Measurements from ENCODE around the gene KAZN.
A peak's percentile ranks its signal among the peaks of the same experiment; 100 is the strongest.

Gene KAZN

DNA sequence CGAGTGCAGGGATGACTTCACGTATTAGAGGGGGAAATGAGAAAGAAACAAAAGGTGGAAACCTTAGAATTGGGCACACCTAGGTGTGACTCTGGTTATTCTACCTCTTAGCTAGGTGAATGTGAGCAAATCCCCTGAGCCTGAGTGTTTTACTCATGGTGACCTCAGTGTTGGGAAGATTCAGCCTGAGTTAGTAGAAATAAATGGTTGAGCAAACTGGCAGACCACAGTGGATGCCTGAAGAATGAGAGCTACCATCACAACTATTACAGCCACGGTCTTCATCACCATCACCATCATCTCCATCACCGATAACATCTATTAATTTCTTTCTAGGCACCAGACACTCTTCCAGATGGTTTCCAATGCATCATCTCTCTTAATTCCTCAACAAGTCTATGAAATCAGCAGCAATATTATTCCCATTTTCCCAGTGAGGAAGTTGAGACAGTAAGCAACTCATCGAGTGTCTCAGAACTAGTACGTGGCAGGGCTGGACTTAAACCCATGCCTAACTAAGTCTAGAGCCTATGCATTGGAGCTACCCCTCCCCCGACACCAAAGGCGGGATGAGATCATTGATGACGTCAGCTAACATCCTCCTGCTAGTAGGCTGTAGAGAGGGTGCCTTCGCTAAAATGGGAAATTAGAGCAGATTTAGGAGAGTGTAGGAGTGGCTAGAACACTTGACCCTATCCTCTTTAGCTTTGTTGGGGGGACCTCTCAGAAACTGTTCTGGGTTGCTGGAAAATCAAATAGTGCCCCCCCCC, 7.9 kb upstream of the KAZN start:
- peak; percentile 20 for DNase-seq

DNA sequence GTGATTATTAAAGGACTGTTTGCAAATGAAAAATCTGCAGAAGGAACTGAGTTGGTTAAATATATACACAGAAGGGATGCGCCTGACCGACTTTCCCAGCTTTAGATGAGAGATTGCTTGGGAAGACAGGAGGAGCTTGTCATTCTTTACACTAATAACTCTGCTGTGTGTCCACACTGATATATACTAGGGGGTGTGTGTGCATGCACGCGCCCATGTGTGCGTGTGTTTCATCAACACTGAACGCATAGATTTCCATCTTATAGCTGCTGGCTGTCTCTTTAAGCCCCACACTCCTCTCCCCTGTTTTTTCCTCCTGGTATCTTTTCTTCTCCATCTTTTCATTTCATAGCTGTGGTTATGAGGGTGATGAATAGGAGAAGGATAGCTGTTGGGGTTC, 6.9 kb upstream of the KAZN start:
- DNase-seq: no peak

DNA sequence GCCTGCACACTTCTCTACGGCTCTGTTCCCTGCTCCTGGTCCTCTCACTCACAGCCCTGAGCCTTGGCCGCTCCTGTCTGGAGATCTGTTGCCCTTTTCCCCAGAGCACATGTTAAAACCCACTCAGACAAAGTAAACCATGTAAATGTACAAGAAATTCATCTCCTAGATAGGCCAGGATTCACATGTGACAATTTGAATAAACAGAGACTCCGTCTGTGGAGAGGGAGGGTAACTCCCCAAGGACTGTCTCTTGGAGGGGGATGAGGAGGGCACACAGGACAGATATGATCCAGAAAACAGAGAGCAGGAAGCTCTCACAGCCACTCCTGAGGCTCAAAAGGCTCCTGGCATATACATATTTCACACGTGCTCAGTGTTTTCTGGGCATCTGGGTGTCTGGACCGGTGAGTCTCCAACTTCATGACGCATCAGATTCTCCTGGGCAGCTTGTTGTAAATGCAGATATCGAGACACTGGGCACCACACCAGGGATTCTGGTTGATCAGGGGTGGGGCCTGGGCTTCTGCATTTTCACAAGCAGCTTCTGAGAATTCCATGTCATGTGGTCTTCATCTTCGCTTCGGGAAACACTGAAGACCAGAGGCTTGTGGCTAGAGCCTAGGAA, 6.4 kb upstream of the KAZN start:
- DNase-seq: no peak

DNA sequence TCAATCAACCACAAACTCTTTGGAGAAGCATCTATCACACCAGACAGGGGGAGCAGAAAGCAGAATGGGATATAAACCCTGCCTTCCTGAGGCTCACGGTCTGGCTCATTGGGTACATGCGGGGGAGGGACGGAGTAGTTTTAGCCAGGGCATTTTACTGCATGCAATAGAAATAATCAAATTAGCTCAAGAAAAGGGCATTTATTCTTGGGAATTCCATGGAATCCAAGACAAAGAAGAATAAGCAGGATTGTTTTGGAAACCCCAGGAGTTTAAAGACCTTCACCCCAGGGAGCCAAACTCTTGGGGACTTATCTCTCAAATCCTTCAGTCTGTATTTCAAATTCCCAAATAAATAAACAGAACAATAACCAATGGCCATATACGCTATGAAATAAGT, 5.2 kb upstream of the KAZN start:
- DNase-seq: no peak

DNA sequence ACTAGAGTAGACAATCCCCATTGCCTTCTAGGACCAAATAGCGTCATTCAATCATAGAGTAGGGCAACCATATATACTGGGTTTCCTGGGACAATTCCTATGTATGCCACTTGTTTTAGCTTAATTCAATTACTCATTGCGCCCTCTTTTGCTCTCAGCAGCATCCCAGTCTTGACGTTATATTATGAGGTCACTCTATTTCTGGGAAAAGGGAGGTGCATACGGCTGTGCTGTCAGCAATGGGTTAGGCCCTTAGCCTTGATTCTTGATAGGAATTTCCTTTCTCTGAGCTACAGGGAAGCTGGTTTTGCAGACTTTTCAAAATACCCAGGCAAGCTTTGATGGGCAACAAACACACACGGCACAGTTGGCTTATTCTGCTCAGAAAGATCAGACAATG, 4.4 kb upstream of the KAZN start:
- DNase-seq: no peak

DNA sequence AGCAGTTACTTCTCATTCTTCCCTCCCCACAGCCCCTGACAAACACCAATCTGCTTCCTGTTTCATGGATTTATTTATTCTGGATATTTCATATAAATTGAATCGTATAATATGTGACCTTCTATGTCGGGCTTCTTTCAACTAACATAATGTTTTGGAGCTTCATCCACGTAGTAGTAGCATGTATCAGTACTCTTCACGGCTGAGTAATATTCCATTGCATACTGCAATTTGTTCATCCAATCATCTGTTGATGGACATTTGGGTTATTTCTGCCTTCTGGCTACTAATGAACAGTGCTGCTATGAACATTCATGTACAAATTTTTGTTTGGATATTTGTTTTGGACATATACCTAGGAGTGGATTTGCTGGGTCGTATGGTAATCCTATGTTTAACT, 1.9 kb upstream of the KAZN start:
- no peak for DNase-seq

DNA sequence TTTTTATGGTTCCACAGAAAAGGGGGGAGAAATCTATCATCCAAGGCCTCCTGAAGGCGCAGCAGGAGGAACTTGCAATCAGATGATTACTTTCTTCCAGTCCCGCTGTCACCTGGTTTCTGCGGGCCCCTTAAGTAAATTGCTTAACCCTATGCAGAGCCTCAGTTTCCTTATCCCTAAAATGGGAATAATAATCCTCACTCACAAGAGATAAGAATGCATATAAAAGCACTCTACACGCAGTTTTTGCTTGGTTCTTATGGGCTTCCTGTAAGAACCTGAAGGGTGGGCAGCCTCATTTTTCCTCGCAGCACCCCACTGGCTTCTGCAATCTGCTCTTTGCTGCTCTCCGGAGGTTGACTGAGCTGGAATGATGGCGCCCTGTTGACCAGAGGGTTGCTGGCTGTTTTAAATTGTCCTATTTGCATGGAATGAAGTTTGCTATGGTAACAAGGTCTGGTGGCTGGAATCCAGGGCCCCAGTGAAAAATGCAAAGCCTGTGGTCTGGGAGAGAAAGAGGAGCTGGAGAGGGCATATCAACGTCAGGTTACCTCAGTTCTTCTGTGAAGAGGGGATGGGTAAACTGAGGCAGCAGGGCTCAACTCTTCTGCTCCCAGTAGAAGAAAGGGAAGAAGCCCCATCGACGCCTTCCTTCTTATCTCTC, 1.0 kb upstream of the KAZN start:
- peak; percentile 16 for DNase-seq

DNA sequence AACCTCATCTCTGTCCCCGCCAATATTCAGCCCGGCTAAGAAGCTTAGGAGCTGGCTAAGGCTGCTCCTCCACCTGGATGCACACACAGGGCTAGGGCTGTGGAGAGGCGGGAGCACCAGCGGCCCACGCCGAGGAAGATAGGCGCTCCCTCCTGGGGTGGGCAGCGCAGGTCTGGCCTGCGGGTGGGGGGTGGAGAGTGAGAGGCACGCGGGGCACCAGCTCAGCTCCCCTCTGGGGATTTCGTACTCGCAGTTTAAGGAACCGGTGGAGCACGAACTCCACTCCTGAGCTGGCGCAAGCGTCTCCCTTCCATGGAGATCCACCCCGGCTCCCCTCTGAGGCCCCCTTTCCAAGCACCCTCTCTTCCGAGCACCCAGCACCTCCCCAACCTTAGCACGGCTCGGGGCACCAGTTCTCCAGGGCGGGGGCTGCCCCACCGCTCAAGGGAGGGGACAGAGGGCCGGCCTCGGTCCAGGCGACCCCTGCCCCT, 433 bp upstream of the KAZN start:
- DNase-seq: no peak

DNA sequence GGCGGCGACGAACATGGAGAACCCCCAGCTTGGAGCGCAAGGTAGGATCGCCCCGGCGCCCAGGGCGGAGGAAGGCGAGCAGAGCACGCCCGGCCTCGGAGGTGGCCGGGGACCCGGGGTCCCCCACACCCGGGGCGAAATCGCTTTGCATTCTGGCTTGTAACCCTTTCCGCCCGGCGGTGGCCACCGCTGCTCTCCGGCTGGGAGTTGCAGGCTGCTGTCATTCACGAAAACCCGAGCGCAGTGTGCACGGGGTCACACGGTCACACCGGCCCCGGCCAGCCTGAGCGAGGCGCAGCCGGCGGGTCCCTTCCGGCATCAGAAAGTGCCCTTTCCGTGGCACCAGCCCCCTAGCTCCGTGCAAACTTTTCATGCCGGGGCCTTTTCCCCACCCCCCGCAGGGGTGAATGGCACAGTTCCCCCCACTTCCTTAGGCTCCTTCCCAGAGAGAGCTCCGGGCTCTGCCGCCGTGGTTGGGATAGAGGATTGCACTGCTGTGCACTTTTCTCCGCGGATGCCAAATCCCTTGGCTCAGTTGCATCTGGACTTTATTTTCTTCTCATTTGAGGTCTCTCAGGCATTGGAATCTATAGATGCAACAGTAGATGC, 802 bp downstream of the KAZN start:
- DNase-seq: peak; percentile 25

DNA sequence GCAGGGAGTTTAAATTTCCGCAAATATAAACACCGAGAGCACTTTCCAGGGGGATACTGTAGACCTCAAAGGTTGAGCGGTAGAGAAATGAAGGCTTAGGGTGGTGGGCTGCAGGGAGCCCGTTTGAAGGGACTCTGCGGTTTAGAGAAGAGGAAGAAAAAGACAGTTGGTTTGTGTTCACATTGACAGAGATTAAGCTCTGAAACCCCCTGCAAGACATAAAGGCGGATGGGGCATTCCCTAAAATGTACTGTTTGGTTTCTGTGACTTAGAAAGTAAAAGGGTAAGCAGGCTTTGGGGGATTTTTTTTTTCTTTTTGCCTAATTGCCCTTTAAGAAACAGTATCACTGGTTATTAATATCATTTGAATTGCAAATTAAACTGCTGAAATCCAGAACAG, 1.3 kb downstream of the KAZN start:
- no peak for DNase-seq

DNA sequence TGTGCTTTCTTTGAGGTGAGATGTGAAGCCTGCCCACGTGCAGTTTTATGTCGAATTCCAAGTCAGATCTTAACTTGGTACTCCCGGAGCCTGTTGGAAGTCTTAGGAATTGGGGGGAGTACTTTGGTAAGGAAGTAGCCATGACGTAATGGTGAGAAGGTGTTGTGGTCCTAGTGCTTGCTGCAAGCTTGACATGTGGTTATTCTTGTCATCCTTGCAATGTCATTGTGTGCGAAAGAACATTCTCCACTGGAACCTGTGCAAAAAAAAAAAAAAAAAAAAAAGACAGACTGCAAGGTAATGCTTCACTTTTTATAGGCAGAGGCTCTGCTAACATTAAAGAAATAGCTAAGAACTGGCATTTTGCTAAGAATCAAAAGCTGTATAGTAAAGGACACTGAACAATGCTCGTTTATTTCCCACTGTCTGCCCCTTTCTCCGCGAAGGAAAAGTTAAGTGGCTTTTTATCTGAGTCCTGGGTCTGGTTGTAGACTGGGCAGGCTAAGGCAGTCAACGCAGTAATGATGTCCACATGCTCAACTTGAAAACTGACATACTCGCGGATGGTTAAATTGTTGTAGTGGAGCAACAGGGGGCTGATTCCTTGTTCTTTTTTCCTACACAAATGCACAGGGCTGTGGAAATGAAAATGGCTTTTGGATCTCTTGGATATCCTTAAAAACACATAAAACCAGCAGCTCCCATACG, 2.1 kb downstream of the KAZN start:
- peak; percentile 23 for DNase-seq

DNA sequence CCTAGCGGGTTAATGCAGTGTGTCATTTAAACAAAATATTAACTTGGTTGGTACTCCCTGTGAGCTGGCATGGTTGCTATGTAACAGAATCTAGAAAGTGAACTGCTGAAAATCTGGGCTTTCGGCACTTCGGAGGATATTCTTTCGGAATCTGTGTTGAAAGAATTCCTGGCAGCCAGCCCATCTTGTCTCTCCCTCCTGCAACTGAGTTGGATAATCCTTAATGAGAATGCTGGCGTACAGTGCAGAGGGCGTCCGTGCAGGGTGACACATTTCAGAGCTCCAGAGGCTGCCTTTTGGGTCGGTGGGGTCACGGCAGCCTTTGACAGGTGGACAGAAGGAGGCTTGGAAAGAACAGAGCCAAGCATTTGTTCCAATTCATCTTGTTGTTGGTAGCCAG, 3.7 kb downstream of the KAZN start:
- DNase-seq: peak; percentile 79

DNA sequence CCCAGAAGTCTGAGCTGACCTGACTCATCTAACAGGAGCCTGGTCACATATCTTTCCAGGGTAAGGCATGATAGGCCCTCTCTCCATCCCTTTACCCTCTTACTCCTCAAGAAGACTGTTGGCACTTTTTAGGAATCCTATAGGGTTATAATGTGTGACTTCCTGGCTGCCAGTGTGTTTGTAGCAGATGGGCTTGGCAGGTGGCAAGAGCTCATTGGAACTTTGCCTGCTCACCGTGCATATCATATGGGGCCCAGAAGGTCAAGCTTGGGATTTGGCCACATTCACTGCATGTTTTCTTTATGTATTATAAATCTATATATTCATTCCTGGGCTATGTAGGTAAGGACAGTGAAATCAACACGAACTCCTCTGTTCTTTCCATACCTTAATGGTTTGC, 5.2 kb downstream of the KAZN start:
- no peak for DNase-seq

DNA sequence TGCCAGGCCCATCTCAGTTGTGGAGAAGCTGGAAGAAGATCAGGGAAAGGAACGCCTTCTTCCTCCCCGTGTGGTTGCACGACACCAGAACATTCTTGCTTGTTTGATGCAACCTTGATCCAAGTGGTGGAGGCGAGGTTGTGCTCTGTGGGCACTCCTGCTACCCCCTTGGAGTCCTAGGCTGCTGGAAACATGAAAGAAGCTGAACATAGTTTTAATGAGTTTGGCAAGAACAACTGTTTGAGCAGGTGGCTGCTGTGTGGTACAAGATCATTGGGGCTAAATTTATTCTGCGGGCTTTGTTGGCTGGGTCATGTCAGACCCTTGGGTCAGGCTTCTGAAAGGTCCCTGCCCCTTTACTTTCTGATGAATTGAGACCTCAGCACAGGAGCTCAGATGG, 5.9 kb downstream of the KAZN start:
- no peak for DNase-seq

DNA sequence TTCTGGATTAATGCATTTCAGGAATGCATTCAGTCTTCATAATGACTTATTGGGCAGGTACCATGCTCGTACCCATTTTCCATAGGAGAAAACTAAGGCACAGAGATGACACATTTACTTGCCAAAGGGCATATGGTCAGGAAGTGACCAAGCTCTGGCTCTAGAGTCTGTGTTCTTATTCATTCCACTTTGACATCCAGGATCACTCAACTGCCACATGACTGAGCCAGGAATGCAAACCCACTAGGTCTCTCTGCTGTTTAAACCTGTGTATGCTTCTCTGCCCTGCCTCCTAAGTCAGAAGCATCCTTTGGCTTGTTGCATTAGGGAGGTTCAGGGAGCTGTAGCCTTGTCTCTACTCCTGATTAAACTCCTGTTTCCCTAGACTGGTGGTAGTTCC, 7.5 kb downstream of the KAZN start:
- DNase-seq: peak; percentile 29

DNA sequence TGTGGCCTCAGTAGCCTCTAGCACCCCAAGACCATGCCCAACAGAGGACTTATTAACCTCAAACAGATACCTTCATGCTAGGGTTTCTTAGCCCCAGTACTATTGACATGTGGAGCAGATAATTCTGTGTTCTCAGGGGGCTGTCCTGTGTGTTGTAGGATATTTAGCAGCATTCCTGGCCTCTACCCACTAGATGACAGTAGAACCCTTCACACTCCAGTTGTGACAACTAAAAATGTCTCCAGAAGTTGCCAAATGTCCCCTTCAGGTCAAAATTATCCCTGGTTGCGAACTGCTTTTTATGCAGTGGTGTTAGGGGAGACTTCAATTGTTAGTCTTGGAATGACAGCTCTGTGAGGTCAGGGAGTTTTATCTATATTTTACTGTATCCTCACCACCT, 8.1 kb downstream of the KAZN start:
- DNase-seq: no peak

DNA sequence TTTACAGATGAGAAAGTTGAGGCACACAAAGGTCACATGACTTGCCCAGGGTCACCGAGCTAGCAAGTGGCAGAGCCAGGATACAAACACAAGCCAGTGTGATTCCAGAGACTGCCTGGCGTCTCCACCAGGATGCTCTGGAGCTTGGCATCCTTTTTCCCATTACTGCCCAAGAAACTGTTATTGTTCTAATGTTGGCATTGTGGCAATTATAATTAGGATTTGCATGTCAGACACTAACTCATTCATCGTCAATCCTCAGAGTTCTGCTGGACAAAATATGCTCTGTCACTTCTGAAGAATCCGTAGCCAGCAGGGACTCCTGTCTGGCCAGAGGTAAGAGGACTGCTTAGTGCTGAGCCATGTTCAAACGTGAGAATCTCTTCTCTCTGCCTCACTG, 8.8 kb downstream of the KAZN start:
- no peak for DNase-seq

DNA sequence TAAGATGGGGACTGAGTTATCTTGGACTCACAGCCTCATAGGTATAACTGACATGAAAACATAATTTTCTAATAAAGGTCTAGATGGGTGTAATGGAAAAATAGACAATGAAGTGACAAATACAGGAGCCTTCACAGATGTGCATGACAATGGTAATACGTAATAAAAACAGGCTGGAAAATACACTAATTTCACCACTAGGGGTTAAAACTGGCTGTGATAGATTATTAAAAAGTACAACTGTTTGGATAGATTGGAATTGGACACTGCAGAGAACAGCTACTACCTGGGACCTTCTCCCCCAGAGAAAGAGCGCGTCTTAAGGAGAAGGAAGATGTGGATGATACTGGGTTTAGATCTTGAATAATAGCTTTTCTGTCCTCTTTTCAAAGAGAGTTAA, 9.8 kb downstream of the KAZN start:
- no peak for DNase-seq

DNA sequence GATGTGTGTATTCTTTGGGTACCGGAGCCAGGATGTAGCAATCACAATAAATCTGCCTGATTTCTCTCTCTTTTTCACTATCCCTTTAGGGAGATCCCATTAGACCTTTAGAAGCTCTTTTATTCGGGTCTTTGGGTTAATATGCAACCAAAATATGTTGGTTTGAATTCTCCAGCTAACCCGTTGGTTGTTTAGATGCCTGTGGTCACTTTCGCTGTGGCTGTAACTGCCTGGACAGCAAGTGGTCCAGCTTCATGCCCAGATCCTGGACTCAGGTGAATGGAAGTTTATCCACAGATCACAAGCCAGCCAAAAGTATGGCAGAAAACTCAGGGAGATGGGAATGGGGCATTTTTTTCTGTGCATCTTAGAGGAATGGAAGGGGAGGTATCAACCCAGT, 12.3 kb downstream of the KAZN start:
- no peak for DNase-seq

DNA sequence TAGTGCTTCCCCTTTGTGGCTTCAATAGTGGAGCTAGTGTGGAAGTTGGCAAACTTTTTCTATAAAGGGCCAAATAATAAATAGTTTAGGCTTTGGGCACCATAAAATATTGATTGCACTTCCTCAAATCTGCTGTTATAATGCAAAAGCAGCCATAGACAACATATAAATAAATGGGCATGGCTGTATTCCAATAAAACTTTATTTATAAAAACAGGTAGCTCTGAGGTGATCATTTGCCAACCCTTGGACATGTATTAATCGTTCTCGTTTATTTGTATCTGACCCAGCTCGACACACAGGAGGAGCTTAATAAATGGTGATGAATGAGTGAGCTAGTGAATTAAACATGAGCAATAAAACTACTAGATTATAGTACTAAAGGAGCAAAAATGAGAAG, 13.3 kb downstream of the KAZN start:
- DNase-seq: no peak

DNA sequence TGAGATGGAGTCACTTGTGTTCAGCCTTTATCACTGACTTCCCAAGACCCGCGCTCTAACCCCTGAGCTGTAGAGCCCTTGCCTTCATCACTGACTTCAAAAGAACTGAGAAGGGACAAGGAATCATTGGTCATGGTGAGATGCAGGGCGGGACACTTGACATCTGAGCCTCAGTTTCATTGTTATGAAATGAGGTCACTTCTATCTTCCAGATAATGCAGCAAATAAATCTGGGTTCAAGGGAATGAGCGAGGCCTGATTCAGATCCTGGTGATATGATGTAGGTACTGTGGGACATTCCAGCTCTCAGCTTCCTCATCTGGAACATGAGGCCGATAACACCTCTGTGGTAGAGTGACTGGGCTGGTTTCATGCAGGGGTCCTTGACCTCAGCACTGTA, 13.8 kb downstream of the KAZN start:
- peak; percentile 29 for DNase-seq

DNA sequence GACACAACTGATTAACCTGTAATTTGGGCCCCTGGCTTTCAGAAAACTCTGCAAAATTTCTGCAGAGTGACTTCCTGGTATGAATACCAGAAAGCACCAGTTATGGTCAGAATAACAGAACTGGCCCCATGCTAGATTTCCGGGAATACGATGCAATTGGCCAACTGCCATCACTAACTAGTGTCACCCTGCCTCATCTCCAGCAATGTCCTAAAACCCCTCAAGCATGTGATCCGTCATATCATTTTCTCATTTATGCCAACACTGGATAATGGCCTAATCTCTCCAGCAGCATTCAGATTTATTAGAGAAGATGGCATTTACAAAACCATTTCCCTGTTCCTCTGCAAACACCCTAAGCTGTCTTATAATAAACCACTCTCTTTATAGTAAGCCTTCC, 15.4 kb downstream of the KAZN start:
- DNase-seq: no peak

DNA sequence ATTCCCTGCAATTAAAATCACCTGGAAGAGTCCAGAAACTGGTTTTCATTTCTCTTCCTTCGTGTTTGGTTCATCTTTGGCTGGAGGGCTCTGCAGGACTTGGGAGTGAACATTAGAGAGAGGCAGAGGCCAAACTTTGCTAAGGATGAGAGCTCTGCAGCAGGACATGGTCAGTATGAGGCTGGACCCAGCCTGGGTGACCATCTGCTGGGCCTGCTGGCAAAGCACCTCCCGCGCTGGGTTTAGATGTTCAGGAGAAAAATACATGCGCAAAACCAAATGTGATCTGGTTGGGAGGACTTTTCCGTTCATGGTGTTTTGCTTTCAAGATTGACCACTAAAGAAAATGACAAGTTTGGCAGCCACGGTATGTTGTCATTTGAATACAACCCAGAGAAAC, 15.9 kb downstream of the KAZN start:
- DNase-seq: no peak
